HCT116 (cell line): ENCODE results near the gene CDCP1.

Source experiments
- CEBPB ChIP-seq: IDR thresholded peaks from 2 replicates; pipeline ENCODE4 v1.6.1; 2012; ENCODE audit warnings: low read depth
- POLR2A ChIP-seq: IDR thresholded peaks from 2 replicates; pipeline ENCODE4 v1.7.0; 2011; ENCODE audit warnings: borderline replicate concordance; ENCODE audit not compliant: insufficient read depth, insufficient read length; ENCODE audit errors: extremely low read depth
- POLR2AphosphoS5 ChIP-seq: IDR thresholded peaks from 2 replicates; pipeline ENCODE4 v1.6.1; 2011; ENCODE audit warnings: mild to moderate bottlenecking, low read depth, low read length, moderate library complexity
- TCF7L2 ChIP-seq: IDR thresholded peaks from 2 replicates; pipeline ENCODE4 v1.7.0; 2011; ENCODE audit warnings: borderline replicate concordance, inconsistent platforms; ENCODE audit not compliant: insufficient read depth, insufficient read length; ENCODE audit errors: extremely low read depth
- ZFX ChIP-seq: fragments of 450-650 bp; IDR thresholded peaks from 2 replicates; pipeline ENCODE4 v1.6.1; 2017
- ZNF274 ChIP-seq: fragments of 200-500 bp; sonication (Bioruptor generic); IDR thresholded peaks from 2 replicates; pipeline ENCODE4 v1.6.1; 2014; ENCODE audit warnings: mild to moderate bottlenecking, low read depth, low read length, inconsistent platforms
- TF ChIP-seq, protein P1 (sequence below), 3 experiments: fragments of 200-600 bp in 1 of 3; sonication (generic) in 1 of 3; IDR thresholded peaks in 2 of 3; conservative IDR thresholded peaks in 1 of 3; 2 replicates each; pipeline ENCODE4 v1.5.1; 2012 to 2017; ENCODE audit warnings: low read depth in 2 of 3, low read length in 2 of 3, antibody characterized with exemption in 1 of 3, borderline replicate concordance in 1 of 3, control low read depth in 1 of 3, mild to moderate bottlenecking in 1 of 3, mixed read lengths in 1 of 3, mixed run types in 1 of 3, moderate library complexity in 1 of 3; ENCODE audit not compliant: insufficient read depth in 1 of 3
- TF ChIP-seq, protein P2 (sequence below): IDR thresholded peaks from 2 replicates; pipeline ENCODE4 v1.6.1; 2012; ENCODE audit warnings: low read depth

DNA sequence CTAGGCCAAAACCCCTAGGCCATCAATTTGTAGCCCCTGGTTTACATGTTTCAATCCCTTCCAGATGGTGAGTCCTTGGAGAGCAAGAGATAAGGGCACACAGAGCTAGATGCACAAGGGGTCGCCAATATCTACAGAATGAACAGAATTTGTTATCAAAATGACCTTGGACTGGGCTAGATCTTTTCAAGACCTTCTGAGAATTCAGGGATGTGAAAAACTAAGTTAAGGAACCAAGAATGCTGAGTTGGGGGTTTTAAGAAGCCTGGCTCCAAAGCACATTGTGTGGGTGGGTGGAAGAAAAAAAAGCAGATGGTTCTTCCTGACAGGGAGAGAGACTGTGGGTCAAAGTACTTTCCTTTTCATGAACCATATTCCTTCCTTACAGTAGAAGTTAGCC is 10.2 kb downstream of the CDCP1 start:
- TF ChIP-seq, protein P1, sequence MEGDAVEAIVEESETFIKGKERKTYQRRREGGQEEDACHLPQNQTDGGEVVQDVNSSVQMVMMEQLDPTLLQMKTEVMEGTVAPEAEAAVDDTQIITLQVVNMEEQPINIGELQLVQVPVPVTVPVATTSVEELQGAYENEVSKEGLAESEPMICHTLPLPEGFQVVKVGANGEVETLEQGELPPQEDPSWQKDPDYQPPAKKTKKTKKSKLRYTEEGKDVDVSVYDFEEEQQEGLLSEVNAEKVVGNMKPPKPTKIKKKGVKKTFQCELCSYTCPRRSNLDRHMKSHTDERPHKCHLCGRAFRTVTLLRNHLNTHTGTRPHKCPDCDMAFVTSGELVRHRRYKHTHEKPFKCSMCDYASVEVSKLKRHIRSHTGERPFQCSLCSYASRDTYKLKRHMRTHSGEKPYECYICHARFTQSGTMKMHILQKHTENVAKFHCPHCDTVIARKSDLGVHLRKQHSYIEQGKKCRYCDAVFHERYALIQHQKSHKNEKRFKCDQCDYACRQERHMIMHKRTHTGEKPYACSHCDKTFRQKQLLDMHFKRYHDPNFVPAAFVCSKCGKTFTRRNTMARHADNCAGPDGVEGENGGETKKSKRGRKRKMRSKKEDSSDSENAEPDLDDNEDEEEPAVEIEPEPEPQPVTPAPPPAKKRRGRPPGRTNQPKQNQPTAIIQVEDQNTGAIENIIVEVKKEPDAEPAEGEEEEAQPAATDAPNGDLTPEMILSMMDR (IDR thresholded peaks at IDR 0.05 in 2 of 3, conservative IDR thresholded peaks at IDR 0.05 in 1 of 3; ENCODE audit: borderline replicate concordance in 1 of 3, insufficient read depth in 1 of 3, low read depth in 2 of 3, low read length in 2 of 3) = no peak
- no peak for TF ChIP-seq ZFX
- TF ChIP-seq CEBPB = no peak
- no peak for TF ChIP-seq POLR2A
- no peak for TF ChIP-seq ZNF274
- no peak for TF ChIP-seq TCF7L2
- TF ChIP-seq POLR2AphosphoS5 = peak; percentile 20; the same call in 1 of the 2 replicates
- TF ChIP-seq, protein P2, sequence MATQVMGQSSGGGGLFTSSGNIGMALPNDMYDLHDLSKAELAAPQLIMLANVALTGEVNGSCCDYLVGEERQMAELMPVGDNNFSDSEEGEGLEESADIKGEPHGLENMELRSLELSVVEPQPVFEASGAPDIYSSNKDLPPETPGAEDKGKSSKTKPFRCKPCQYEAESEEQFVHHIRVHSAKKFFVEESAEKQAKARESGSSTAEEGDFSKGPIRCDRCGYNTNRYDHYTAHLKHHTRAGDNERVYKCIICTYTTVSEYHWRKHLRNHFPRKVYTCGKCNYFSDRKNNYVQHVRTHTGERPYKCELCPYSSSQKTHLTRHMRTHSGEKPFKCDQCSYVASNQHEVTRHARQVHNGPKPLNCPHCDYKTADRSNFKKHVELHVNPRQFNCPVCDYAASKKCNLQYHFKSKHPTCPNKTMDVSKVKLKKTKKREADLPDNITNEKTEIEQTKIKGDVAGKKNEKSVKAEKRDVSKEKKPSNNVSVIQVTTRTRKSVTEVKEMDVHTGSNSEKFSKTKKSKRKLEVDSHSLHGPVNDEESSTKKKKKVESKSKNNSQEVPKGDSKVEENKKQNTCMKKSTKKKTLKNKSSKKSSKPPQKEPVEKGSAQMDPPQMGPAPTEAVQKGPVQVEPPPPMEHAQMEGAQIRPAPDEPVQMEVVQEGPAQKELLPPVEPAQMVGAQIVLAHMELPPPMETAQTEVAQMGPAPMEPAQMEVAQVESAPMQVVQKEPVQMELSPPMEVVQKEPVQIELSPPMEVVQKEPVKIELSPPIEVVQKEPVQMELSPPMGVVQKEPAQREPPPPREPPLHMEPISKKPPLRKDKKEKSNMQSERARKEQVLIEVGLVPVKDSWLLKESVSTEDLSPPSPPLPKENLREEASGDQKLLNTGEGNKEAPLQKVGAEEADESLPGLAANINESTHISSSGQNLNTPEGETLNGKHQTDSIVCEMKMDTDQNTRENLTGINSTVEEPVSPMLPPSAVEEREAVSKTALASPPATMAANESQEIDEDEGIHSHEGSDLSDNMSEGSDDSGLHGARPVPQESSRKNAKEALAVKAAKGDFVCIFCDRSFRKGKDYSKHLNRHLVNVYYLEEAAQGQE = no peak
